Parathyroid adenoma (tissue), 2 donors: ENCODE data around the gene CALR.

Experiments used
- H2AFZ ChIP-seq: fragments of 300-600 bp; sonication (generic); one replicate; pipeline ENCODE4 v1.7.0; 2017; ENCODE audit warnings: antibody characterized with exemption, mild to moderate bottlenecking
- H3K27ac ChIP-seq: fragments of 300-600 bp; sonication (generic); one replicate; pipeline ENCODE4 v1.7.0; 2017
- H3K27me3 ChIP-seq: fragments of 300-600 bp; sonication (generic); one replicate; pipeline ENCODE4 v1.7.0; 2017; ENCODE audit warnings: low read length; ENCODE audit not compliant: control insufficient read depth, insufficient read depth
- H3K36me3 ChIP-seq: fragments of 300-600 bp; sonication (generic); one replicate; pipeline ENCODE4 v1.7.0; 2017; ENCODE audit warnings: low read length; ENCODE audit not compliant: control insufficient read depth, insufficient read depth
- H3K4me1 ChIP-seq: fragments of 300-600 bp; sonication (generic); one replicate; pipeline ENCODE4 v1.7.0; 2017; ENCODE audit warnings: control low read depth
- H3K4me2 ChIP-seq: fragments of 300-600 bp; sonication (generic); one replicate; pipeline ENCODE4 v1.7.0; 2017; ENCODE audit warnings: low read length
- H3K4me3 ChIP-seq: fragments of 300-600 bp; sonication (generic); one replicate; pipeline ENCODE4 v1.7.0; 2017; ENCODE audit warnings: low read depth, low read length
- H3K79me2 ChIP-seq: fragments of 300-600 bp; sonication (generic); one replicate; pipeline ENCODE4 v1.7.0; 2017; ENCODE audit warnings: control low read depth
- H3K9ac ChIP-seq: fragments of 300-600 bp; sonication (generic); one replicate; pipeline ENCODE4 v1.7.0; 2017; ENCODE audit warnings: mild to moderate bottlenecking
- H3K9me3 ChIP-seq: fragments of 300-600 bp; sonication (generic); one replicate; pipeline ENCODE4 v1.7.0; 2017; ENCODE audit warnings: low read length; ENCODE audit not compliant: control insufficient read depth
- TF ChIP-seq, protein P1 (sequence below): fragments of 300-600 bp; sonication (generic); IDR thresholded peaks from one replicate; pipeline ENCODE4 v1.7.0; 2017; ENCODE audit warnings: antibody characterized with exemption, mild to moderate bottlenecking
- donor health status: primary hyperparathyroidism.

The CALR gene

DNA sequence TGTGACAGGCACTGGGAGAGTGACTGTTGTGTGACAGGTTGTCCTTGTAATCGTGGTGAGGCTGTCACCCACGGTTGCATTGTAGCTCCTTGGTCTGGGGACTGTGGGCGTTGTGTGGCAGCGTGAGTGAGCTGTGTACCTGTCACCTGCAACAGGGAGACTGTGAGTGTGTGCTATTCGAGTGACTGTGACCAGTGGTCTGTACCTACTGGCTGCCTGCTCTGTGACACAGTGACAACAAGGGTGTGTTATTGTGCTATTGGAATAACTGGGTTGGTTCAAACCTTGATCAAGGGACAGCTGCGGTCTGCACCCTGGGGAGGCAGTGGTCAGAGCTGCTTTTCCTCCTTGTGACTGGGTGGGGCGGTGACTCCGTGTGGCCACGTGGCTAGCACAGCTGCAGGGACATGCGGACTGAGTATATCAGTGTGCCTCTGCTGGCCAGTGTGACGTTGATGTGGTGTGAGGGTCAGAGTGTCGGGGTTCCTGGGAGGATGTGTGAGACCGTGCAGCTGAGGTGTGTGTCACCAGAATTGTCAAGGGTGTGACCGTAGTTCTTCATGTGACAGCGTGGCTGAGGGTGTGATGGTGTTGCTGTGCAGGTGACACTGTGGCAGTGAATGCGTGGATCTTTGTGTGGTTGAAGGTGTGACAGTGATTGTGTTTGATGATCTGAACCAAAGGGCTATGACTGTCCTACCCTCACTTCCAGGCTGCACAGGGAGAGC lies 46.8 kb downstream of the CALR start:
- no peak overlapping the region for H3K4me2 ChIP-seq
- H3K4me1 ChIP-seq, result no peaks in the 10 kb centered on the region
- H3K4me3 ChIP-seq, result no peak overlapping the region
- no peaks in the 10 kb centered on the region for H3K9me3 ChIP-seq
- no peak overlapping the region for H3K9ac ChIP-seq
- H3K27me3 ChIP-seq, result no peaks in the 10 kb centered on the region
- H2AFZ ChIP-seq, result peak overlapping the region; percentile 0
- no peak overlapping the region for H3K27ac ChIP-seq
- no peaks in the 10 kb centered on the region for H3K79me2 ChIP-seq
- H3K36me3 ChIP-seq, result no peaks in the 10 kb centered on the region
- TF ChIP-seq, protein P1, sequence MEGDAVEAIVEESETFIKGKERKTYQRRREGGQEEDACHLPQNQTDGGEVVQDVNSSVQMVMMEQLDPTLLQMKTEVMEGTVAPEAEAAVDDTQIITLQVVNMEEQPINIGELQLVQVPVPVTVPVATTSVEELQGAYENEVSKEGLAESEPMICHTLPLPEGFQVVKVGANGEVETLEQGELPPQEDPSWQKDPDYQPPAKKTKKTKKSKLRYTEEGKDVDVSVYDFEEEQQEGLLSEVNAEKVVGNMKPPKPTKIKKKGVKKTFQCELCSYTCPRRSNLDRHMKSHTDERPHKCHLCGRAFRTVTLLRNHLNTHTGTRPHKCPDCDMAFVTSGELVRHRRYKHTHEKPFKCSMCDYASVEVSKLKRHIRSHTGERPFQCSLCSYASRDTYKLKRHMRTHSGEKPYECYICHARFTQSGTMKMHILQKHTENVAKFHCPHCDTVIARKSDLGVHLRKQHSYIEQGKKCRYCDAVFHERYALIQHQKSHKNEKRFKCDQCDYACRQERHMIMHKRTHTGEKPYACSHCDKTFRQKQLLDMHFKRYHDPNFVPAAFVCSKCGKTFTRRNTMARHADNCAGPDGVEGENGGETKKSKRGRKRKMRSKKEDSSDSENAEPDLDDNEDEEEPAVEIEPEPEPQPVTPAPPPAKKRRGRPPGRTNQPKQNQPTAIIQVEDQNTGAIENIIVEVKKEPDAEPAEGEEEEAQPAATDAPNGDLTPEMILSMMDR, result no peak

DNA sequence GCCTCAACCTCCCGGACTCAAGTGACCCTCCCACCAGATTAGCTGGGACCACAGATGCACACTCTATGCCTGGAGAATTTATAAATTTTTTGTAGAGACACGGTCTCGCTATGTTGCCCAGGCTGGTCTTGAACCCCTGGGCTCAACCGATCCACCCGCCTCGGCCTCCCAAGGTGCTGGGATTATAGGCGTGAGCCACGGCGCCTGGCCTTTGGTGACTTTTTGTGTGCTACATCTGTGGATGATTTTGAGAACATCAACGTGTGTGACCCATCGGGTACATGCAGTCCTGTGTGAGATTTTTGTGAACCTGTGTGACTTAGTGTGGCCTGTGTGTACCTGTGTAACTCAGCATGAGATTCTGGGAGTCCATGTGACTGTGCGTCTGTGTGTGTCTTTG lies 48.3 kb downstream of the CALR start:
- H3K36me3 ChIP-seq, result no peaks in the 10 kb centered on the region
- H3K9me3 ChIP-seq, result no peaks in the 10 kb centered on the region
- H3K4me1 ChIP-seq, result no peaks in the 10 kb centered on the region
- TF ChIP-seq, protein P1, result no peak
- no peak overlapping the region for H3K27ac ChIP-seq
- no peak overlapping the region for H3K4me3 ChIP-seq
- H3K79me2 ChIP-seq, result no peaks in the 10 kb centered on the region
- H3K27me3 ChIP-seq, result no peaks in the 10 kb centered on the region
- no peak overlapping the region for H2AFZ ChIP-seq
- no peak overlapping the region for H3K9ac ChIP-seq
- no peak overlapping the region for H3K4me2 ChIP-seq

DNA sequence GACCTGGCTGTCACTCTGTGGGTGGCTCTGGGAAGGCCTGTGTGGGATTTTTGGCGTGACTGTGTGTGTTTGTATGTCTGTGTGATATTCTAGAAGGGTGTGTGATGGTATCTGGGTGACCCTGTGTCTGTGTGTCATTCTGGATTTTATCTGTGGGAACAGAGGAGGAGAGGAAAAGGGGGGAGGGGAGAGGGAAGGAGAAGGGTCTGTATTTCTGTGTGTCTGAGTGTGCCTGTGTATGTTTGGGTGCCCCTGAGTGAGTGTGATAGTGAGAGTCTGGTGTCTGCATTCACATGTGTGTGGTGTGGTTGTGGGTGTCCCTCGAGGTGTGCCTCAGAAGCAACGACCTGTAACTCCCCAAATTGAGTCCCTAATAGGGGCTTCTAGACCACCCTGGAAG lies 48.8 kb downstream of the CALR start:
- Histone ChIP-seq H3K27me3 (no peaks in the 10 kb centered on the region), H2AFZ (no peak overlapping the region), H3K79me2 (no peaks in the 10 kb centered on the region), H3K27ac (no peak overlapping the region), H3K4me2 (no peak overlapping the region), H3K36me3 (no peaks in the 10 kb centered on the region), H3K9me3 (no peaks in the 10 kb centered on the region), H3K4me3 (no peak overlapping the region), H3K4me1 (no peaks in the 10 kb centered on the region), H3K9ac (no peak overlapping the region)
- TF ChIP-seq, protein P1, result no peak

DNA sequence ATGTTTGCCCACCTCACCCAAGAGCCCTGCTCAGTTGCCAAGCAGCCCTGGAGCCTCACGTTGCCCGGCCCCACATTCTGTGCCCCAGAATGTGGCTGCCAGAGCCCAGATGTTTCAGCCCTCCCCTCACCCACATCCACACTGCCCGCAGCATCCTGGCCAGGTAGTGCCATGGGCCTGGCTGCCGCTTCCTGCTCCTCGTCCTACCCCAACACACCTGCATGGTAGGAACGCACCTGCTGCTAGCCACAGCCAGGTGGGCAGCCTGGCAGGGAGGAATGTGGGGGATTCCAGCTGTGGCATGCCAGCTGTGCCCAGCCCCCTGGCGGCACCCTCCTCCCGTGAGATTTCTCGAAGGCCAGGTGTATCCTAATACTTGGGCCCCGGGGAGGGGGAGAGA lies 49.4 kb downstream of the CALR start:
- Histone ChIP-seq H3K4me3 (no peak overlapping the region), H3K4me1 (no peaks in the 10 kb centered on the region), H3K36me3 (no peaks in the 10 kb centered on the region), H2AFZ (no peak overlapping the region), H3K27ac (no peak overlapping the region), H3K9ac (no peak overlapping the region), H3K4me2 (no peak overlapping the region), H3K27me3 (no peaks in the 10 kb centered on the region), H3K79me2 (no peaks in the 10 kb centered on the region), H3K9me3 (no peaks in the 10 kb centered on the region)
- TF ChIP-seq, protein P1, result no peak

DNA sequence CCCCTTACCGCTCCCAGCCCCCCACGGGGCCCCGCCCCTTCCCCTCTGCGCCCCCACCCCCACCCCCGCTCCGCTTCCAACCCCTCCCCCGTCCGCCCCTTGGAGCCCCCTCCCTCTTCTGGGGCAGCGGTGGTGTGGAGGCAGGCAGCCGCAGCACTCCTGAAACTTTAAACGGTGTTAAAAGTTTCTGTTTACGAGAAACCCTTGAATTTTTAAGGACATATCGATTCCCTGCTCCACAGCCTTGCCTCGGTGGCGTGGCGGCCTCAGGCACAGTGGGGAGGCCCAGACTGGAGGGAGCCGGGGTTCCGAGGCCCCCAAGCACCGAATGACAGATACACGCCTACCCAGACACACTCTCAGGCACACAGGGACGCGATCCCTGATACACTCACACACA lies 52.0 kb downstream of the CALR start:
- Histone ChIP-seq H3K27ac (no peak overlapping the region), H3K27me3 (no peaks in the 10 kb centered on the region), H3K9me3 (no peaks in the 10 kb centered on the region), H3K9ac (no peak overlapping the region), H3K4me2 (no peak overlapping the region), H3K79me2 (no peaks in the 10 kb centered on the region), H3K4me1 (peaks cover 2% of the 10 kb centered on the region), H3K36me3 (no peaks in the 10 kb centered on the region), H3K4me3 (no peak overlapping the region), H2AFZ (no peak overlapping the region)
- TF ChIP-seq, protein P1, result no peak
